HG02970 (cell line): ENCODE data around the gene IKBKE.

ENCODE experiments used
- ATAC-seq: cut with Tn5 transposase; IDR thresholded peaks from one replicate; pipeline ENCODE4 v1.9.1; 2021; ENCODE audit warnings: mild to moderate bottlenecking, moderate library complexity, moderate number of reproducible peaks; ENCODE audit not compliant: unreplicated experiment, low FRiP score

IKBKE gene

GRCh38 chr1:206535853-206536188, 65.5 kb downstream of the IKBKE start:
- no peak for ATAC-seq

- ATAC-seq, result no peak
Measured at GRCh38 chr1:206537141-206537540, 66.9 kb downstream of the IKBKE start.

GRCh38 chr1:206538086-206538770, 68.0 kb downstream of the IKBKE start:
- ATAC-seq, result no peak

- no peak for ATAC-seq
Measured at GRCh38 chr1:206538901-206539640, 68.8 kb downstream of the IKBKE start.

- no peak for ATAC-seq
Measured at GRCh38 chr1:206540044-206540780, 69.9 kb downstream of the IKBKE start.

GRCh38 chr1:206541236-206541833, 71.1 kb downstream of the IKBKE start:
- no peak for ATAC-seq

GRCh38 chr1:206544562-206545257, 74.4 kb downstream of the IKBKE start:
- ATAC-seq, result no peak

- ATAC-seq, result no peak
Measured at GRCh38 chr1:206545351-206545750, 75.1 kb downstream of the IKBKE start.
